ENCODE measurements around the gene GNG8.
A peak's percentile ranks its signal among the peaks of the same experiment; 100 is the strongest.

GNG8 gene

DNA sequence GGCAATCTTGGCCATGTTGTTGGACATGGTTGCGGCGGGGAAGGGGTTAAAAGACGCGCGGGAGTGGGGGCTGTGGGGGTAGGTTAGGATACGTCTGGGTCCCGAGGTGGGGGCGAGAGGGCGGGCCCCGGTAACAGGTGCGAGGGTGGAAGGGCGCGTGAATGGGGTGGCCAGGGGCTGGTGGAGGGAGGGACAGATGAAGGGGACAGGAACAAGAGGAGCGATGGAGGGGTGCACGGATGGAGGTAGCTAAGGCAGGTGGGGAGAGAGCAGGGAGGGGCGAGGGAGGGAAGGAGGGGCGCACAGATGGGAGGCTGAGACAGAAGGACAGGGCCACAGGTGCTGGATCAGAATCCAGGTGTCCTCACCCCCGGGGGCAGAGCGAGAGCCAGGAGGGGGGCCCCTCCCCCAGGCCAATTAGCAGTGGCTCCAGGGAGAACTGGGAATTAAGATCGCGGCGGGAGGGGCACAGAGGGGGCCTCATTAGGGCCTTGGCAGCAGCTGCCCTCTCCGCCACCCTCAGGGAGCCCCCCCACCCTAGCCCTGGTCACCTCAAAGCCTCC lies 1.3 kb downstream of the GNG8 start (continued):
- TF ChIP-seq, protein P1, sequence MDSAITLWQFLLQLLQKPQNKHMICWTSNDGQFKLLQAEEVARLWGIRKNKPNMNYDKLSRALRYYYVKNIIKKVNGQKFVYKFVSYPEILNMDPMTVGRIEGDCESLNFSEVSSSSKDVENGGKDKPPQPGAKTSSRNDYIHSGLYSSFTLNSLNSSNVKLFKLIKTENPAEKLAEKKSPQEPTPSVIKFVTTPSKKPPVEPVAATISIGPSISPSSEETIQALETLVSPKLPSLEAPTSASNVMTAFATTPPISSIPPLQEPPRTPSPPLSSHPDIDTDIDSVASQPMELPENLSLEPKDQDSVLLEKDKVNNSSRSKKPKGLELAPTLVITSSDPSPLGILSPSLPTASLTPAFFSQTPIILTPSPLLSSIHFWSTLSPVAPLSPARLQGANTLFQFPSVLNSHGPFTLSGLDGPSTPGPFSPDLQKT (IDR thresholded peaks at IDR 0.05; ENCODE audit: borderline replicate concordance, low read depth, low read length) = no peak
- TF ChIP-seq SP7 (tag by site-specific recombination; IDR thresholded peaks at IDR 0.05) = no peak
- no peak for TF ChIP-seq OSR2 (tag by site-specific recombination; IDR thresholded peaks at IDR 0.05)
- TF ChIP-seq ZNF37A (tag by site-specific recombination; IDR thresholded peaks at IDR 0.05) = no peak
- TF ChIP-seq ZNF274 (IDR thresholded peaks at IDR 0.05; ENCODE audit: low read length) = no peak
- TF ChIP-seq ZNF274 (tag by site-specific recombination; IDR thresholded peaks at IDR 0.05; ENCODE audit: borderline replicate concordance) = no peak
- TF ChIP-seq, protein P2, sequence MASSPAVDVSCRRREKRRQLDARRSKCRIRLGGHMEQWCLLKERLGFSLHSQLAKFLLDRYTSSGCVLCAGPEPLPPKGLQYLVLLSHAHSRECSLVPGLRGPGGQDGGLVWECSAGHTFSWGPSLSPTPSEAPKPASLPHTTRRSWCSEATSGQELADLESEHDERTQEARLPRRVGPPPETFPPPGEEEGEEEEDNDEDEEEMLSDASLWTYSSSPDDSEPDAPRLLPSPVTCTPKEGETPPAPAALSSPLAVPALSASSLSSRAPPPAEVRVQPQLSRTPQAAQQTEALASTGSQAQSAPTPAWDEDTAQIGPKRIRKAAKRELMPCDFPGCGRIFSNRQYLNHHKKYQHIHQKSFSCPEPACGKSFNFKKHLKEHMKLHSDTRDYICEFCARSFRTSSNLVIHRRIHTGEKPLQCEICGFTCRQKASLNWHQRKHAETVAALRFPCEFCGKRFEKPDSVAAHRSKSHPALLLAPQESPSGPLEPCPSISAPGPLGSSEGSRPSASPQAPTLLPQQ (tag by site-specific recombination; IDR thresholded peaks at IDR 0.05) = 0 out of 2 replicates have a peak, but pooled peaks have one; percentile 28
- TF ChIP-seq ZNF404 (tag by site-specific recombination; IDR thresholded peaks at IDR 0.05) = no peak
- TF ChIP-seq, protein P3, sequence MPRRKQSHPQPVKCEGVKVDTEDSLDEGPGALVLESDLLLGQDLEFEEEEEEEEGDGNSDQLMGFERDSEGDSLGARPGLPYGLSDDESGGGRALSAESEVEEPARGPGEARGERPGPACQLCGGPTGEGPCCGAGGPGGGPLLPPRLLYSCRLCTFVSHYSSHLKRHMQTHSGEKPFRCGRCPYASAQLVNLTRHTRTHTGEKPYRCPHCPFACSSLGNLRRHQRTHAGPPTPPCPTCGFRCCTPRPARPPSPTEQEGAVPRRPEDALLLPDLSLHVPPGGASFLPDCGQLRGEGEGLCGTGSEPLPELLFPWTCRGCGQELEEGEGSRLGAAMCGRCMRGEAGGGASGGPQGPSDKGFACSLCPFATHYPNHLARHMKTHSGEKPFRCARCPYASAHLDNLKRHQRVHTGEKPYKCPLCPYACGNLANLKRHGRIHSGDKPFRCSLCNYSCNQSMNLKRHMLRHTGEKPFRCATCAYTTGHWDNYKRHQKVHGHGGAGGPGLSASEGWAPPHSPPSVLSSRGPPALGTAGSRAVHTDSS (tag by site-specific recombination; IDR thresholded peaks at IDR 0.05) = no peak
- TF ChIP-seq, protein P4, sequence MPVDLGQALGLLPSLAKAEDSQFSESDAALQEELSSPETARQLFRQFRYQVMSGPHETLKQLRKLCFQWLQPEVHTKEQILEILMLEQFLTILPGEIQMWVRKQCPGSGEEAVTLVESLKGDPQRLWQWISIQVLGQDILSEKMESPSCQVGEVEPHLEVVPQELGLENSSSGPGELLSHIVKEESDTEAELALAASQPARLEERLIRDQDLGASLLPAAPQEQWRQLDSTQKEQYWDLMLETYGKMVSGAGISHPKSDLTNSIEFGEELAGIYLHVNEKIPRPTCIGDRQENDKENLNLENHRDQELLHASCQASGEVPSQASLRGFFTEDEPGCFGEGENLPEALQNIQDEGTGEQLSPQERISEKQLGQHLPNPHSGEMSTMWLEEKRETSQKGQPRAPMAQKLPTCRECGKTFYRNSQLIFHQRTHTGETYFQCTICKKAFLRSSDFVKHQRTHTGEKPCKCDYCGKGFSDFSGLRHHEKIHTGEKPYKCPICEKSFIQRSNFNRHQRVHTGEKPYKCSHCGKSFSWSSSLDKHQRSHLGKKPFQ (tag by site-specific recombination; IDR thresholded peaks at IDR 0.05) = no peak
- no peak for TF ChIP-seq ZNF792 (tag by site-specific recombination; IDR thresholded peaks at IDR 0.05)
- TF ChIP-seq YY1 (tag by site-specific recombination; IDR thresholded peaks at IDR 0.05) = no peak
- TF ChIP-seq HOXC10 (CRISPR knock-in tag; IDR thresholded peaks at IDR 0.05) = no peak
- no peak for TF ChIP-seq ZNF146 (tag by site-specific recombination; IDR thresholded peaks at IDR 0.05)
- TF ChIP-seq GFI1B (tag by site-specific recombination; IDR thresholded peaks at IDR 0.05) = no peak
- TF ChIP-seq, protein P5, sequence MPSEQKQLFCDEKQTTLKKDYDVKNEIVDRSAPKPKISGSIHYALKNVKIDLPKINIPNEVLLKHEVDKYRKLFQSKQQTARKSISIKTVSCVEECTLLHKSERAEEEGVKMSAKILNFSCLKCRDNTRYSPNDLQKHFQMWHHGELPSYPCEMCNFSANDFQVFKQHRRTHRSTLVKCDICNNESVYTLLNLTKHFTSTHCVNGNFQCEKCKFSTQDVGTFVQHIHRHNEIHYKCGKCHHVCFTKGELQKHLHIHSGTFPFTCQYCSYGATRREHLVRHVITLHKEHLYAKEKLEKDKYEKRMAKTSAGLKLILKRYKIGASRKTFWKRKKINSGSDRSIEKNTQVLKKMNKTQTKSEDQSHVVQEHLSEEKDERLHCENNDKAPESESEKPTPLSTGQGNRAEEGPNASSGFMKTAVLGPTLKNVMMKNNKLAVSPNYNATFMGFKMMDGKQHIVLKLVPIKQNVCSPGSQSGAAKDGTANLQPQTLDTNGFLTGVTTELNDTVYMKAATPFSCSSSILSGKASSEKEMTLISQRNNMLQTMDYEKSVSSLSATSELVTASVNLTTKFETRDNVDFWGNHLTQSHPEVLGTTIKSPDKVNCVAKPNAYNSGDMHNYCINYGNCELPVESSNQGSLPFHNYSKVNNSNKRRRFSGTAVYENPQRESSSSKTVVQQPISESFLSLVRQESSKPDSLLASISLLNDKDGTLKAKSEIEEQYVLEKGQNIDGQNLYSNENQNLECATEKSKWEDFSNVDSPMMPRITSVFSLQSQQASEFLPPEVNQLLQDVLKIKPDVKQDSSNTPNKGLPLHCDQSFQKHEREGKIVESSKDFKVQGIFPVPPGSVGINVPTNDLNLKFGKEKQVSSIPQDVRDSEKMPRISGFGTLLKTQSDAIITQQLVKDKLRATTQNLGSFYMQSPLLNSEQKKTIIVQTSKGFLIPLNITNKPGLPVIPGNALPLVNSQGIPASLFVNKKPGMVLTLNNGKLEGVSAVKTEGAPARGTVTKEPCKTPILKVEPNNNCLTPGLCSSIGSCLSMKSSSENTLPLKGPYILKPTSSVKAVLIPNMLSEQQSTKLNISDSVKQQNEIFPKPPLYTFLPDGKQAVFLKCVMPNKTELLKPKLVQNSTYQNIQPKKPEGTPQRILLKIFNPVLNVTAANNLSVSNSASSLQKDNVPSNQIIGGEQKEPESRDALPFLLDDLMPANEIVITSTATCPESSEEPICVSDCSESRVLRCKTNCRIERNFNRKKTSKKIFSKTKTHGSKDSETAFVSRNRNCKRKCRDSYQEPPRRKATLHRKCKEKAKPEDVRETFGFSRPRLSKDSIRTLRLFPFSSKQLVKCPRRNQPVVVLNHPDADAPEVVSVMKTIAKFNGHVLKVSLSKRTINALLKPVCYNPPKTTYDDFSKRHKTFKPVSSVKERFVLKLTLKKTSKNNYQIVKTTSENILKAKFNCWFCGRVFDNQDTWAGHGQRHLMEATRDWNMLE (tag by site-specific recombination; conservative IDR thresholded peaks at IDR 0.05; ENCODE audit: low read depth) = no peak
- TF ChIP-seq, protein P6, sequence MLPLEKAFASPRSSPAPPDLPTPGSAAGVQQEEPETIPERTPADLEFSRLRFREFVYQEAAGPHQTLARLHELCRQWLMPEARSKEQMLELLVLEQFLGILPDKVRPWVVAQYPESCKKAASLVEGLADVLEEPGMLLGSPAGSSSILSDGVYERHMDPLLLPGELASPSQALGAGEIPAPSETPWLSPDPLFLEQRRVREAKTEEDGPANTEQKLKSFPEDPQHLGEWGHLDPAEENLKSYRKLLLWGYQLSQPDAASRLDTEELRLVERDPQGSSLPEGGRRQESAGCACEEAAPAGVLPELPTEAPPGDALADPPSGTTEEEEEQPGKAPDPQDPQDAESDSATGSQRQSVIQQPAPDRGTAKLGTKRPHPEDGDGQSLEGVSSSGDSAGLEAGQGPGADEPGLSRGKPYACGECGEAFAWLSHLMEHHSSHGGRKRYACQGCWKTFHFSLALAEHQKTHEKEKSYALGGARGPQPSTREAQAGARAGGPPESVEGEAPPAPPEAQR (tag by site-specific recombination; IDR thresholded peaks at IDR 0.05) = no peak
- TF ChIP-seq WT1 (tag by site-specific recombination; IDR thresholded peaks at IDR 0.05) = no peak
- TF ChIP-seq ZNF626 (tag by site-specific recombination; IDR thresholded peaks at IDR 0.05) = no peak
- TF ChIP-seq ZNF223 (tag by site-specific recombination; IDR thresholded peaks at IDR 0.05) = no peak
- no peak for TF ChIP-seq ZNF16 (tag by site-specific recombination; IDR thresholded peaks at IDR 0.05; ENCODE audit: low read depth)
- TF ChIP-seq ZNF837 (tag by site-specific recombination; IDR thresholded peaks at IDR 0.05) = no peak
- no peak for TF ChIP-seq ZNF560 (tag by site-specific recombination; IDR thresholded peaks at IDR 0.05; ENCODE audit: borderline replicate concordance)
- no peak for TF ChIP-seq ZNF48 (tag by site-specific recombination; IDR thresholded peaks at IDR 0.05)
- TF ChIP-seq ZBTB8A (tag by site-specific recombination; IDR thresholded peaks at IDR 0.05) = no peak
- no peak for TF ChIP-seq ZNF549 (tag by site-specific recombination; IDR thresholded peaks at IDR 0.05)
- TF ChIP-seq ZNF23 (tag by site-specific recombination; IDR thresholded peaks at IDR 0.05; ENCODE audit: borderline replicate concordance) = no peak
- no peak for TF ChIP-seq ZNF292 (tag by site-specific recombination; IDR thresholded peaks at IDR 0.05; ENCODE audit: borderline replicate concordance, low read depth)
- no peak for TF ChIP-seq ZNF701 (tag by site-specific recombination; IDR thresholded peaks at IDR 0.05)
- no peak for TF ChIP-seq ZNF350 (tag by site-specific recombination; IDR thresholded peaks at IDR 0.05)

Measured in HEK293 (cell line).